Spleen (tissue), 7 donors: ENCODE measurements around the gene PCDHGA10.

Experiments used
- CTCF ChIP-seq, 11 experiments: fragments of 200-600 bp in 7 of 11; fragments of 450-650 bp in 4 of 11; sonication (generic) in 4 of 11; IDR thresholded peaks in 8 of 11; conservative IDR thresholded peaks in 3 of 11; 1 replicate in 7 of 11; 2 replicates in 4 of 11; pipeline versions ENCODE4 v1.4.0 to v1.8.0; 2016 to 2021; ENCODE audit warnings: antibody characterized with exemption in 11 of 11, inconsistent platforms in 4 of 11, mild to moderate bottlenecking in 1 of 11
- POLR2A ChIP-seq, 3 donors: fragments of 450-650 bp; IDR thresholded peaks; one replicate each; pipeline ENCODE4 v1.5.1; 2017; ENCODE audit warnings: antibody characterized with exemption in 3 of 3, mild to moderate bottlenecking in 1 of 3
- POLR2AphosphoS5 ChIP-seq, 3 donors: sonication (generic); formaldehyde crosslinking; IDR thresholded peaks; one replicate each; pipeline ENCODE4 v1.5.1; 2017; ENCODE audit warnings: antibody characterized with exemption in 3 of 3
- donor health status: DM: no; HTN: no; CAD: no; lungs with moderate emphysema.
- donor health status: DM: no; HTN: no; CAD: no.
- donor health status: DM: no; HTN: no; CAD: no.

DNA sequence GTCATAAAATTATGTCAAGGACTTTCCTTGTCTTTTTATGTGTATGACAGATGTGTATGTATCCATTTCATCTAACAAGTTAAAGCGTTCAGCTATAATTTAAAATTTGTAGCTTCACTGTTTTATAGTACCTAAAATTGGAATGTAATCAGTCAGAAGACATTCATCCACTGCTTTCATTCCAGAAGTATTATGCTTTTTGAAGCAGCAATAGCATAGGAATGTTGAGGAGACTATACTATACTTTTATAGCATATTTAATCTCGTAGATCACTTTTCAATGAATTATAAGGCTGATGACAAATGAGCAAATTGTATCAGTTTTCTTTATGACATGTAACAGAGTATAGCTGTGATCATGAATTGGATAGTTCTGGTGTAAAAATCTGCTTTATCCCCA is 24.4 kb downstream of the PCDHGA10 start:
- TF ChIP-seq CTCF (IDR thresholded peaks at IDR 0.05 in 8 of 11, conservative IDR thresholded peaks at IDR 0.05 in 3 of 11) (no peak), POLR2A (IDR thresholded peaks at IDR 0.05) (no peak), POLR2AphosphoS5 (IDR thresholded peaks at IDR 0.05) (no peak)
